A549 (cell line): Measurements from ENCODE around the gene SPSB4. TPM values are rescaled to one million over a fixed set of nuclear protein-coding genes. Genes with fewer than 3 reads are reported as not detected.

Experiments used
- ATAC-seq, 2 experiments: fragments of 200-7000 bp in 1 of 2; fragments of >200 bp in 1 of 2; cut with Nextera tagmentation in 1 of 2; cut with Tn5 transposase in 1 of 2; 3 replicates each; pipeline versions ENCODE4 v1.8.0 to v1.9.1; 2018 to 2020; ENCODE audit warnings: mild to moderate bottlenecking in 1 of 2, moderate library complexity in 1 of 2
- CTCF ChIA-PET: fragments of 300-600 bp; sonication (Branson Sonifier 250); formaldehyde crosslinking; extraction: SDS; loops from one replicate; lab custom pipeline; 2021; ENCODE audit warnings: antibody characterized with exemption, inconsistent platforms; lab: Yijun Ruan, JAX
- POLR2A ChIA-PET: fragments of 350-600 bp; formaldehyde crosslinking; extraction: SDS; loops from one replicate; lab custom pipeline; 2021; ENCODE audit warnings: antibody characterized with exemption, inconsistent platforms; lab: Yijun Ruan, JAX
- DNase-seq, 2 experiments: peaks; one replicate each; pipeline versions ENCODE4 v3.0.0 to v3.0.0-alpha.2; 2011 to 2016; ENCODE audit warnings: low read depth in 1 of 2, low spot score in 1 of 2
- FAIRE-seq: peaks from 2 replicates; lab custom pipeline; 2011; peaks lifted over from hg19 to GRCh38; lab: Jason Lieb, UNC
- H3K27ac ChIP-seq, 2 experiments: fragments of >200 bp; sonication (Bioruptor Twin); formaldehyde crosslinking; 3 replicates each; pipeline ENCODE4 v1.5.1; 2016 to 2017
- H3K4me1 ChIP-seq: fragments of >200 bp; sonication (Bioruptor Twin); formaldehyde crosslinking; 3 replicates; pipeline ENCODE4 v1.6.1; 2016
- H3K4me2 ChIP-seq: fragments of >200 bp; sonication (Bioruptor Twin); formaldehyde crosslinking; 3 replicates; pipeline ENCODE4 v1.6.1; 2016
- H3K4me3 ChIP-seq: fragments of >200 bp; sonication (Bioruptor Twin); formaldehyde crosslinking; 3 replicates; pipeline ENCODE4 v1.5.1; 2016
- H3K9me3 ChIP-seq: fragments of >200 bp; sonication (Bioruptor Twin); formaldehyde crosslinking; 3 replicates; pipeline ENCODE4 v1.6.1; 2016
- CEBPB ChIP-seq, 2 experiments: fragments of >200 bp in 1 of 2; sonication (Bioruptor Twin) in 1 of 2; formaldehyde crosslinking in 1 of 2; IDR thresholded peaks; 2 replicates each; pipeline ENCODE4 v1.6.1; 2012 to 2016
- CHD2 ChIP-seq: fragments of 150-350 bp; IDR thresholded peaks from 2 replicates; pipeline ENCODE4 v1.6.1; 2014; ENCODE audit warnings: low read length; ENCODE audit not compliant: partially characterized antibody
- CHD4 ChIP-seq: fragments of 200-600 bp; sonication (generic); IDR thresholded peaks from 2 replicates; pipeline ENCODE4 v1.6.1; 2016; ENCODE audit warnings: antibody characterized with exemption, mild to moderate bottlenecking, borderline replicate concordance
- EHMT2 ChIP-seq: fragments of 200-600 bp; sonication (generic); IDR thresholded peaks from 2 replicates; pipeline ENCODE4 v1.6.1; 2016; ENCODE audit warnings: antibody characterized with exemption, low read depth, mild to moderate bottlenecking, moderate library complexity
- ELK1 ChIP-seq: fragments of 150-350 bp; IDR thresholded peaks from 2 replicates; pipeline ENCODE4 v1.6.1; 2014; ENCODE audit warnings: low read depth, mild to moderate bottlenecking, low read length
- EP300 ChIP-seq, 2 experiments: fragments of >200 bp; sonication (Bioruptor Twin); formaldehyde crosslinking; IDR thresholded peaks; 2 replicates in 1 of 2; 3 replicates in 1 of 2; pipeline ENCODE4 v1.6.1; 2016 to 2017
- FOXS1 ChIP-seq: fragments of 250-450 bp; sonication (Bioruptor Pico); IDR thresholded peaks from 2 replicates; pipeline ENCODE4 v1.5.0; 2020; ENCODE audit warnings: mild to moderate bottlenecking, moderate library complexity
- HOXB13 ChIP-seq: fragments of 250-450 bp; sonication (Bioruptor Pico); IDR thresholded peaks from 2 replicates; pipeline ENCODE4 v1.5.0; 2020; ENCODE audit warnings: low read depth, mild to moderate bottlenecking, moderate library complexity
- HOXB5 ChIP-seq: fragments of 250-450 bp; sonication (Bioruptor Pico); IDR thresholded peaks from 2 replicates; pipeline ENCODE4 v1.5.0; 2020; ENCODE audit warnings: mild to moderate bottlenecking, moderate library complexity
- JUN ChIP-seq, 2 experiments: fragments of >200 bp; sonication (Bioruptor Twin); formaldehyde crosslinking; IDR thresholded peaks; 2 replicates in 1 of 2; 3 replicates in 1 of 2; pipeline ENCODE4 v1.6.1; 2016 to 2017
- KDM5A ChIP-seq: fragments of 200-600 bp; sonication (generic); IDR thresholded peaks from 2 replicates; pipeline ENCODE4 v1.6.1; 2016; ENCODE audit warnings: antibody characterized with exemption, mild to moderate bottlenecking
- MAFK ChIP-seq: fragments of 450-650 bp; IDR thresholded peaks from 2 replicates; pipeline ENCODE4 v1.6.1; 2014; ENCODE audit not compliant: partially characterized antibody
- MAZ ChIP-seq: fragments of 150-350 bp; IDR thresholded peaks from 2 replicates; pipeline ENCODE4 v1.6.1; 2014; ENCODE audit warnings: antibody characterized with exemption, low read depth, low read length, borderline replicate concordance
- MYC ChIP-seq: IDR thresholded peaks from 2 replicates; pipeline ENCODE4 v1.6.1; 2012; ENCODE audit warnings: mild to moderate bottlenecking, inconsistent platforms, low read length, improper control_type of control experiment, borderline replicate concordance
- NPAS2 ChIP-seq: fragments of 250-450 bp; sonication (Bioruptor Pico); IDR thresholded peaks from 2 replicates; pipeline ENCODE4 v1.8.0; 2022; ENCODE audit warnings: mild to moderate bottlenecking, moderate library complexity, borderline replicate concordance
- NR3C1 ChIP-seq: fragments of >200 bp; sonication (Bioruptor Twin); formaldehyde crosslinking; IDR thresholded peaks from 3 replicates; pipeline ENCODE4 v1.6.1; 2017
- PBX3 ChIP-seq: IDR thresholded peaks from 2 replicates; pipeline ENCODE4 v1.6.1; 2012
- RAD21 ChIP-seq, 2 experiments: fragments of >200 bp in 1 of 2; sonication (Bioruptor Twin) in 1 of 2; formaldehyde crosslinking in 1 of 2; IDR thresholded peaks in 1 of 2; conservative IDR thresholded peaks in 1 of 2; 2 replicates in 1 of 2; 3 replicates in 1 of 2; pipeline ENCODE4 v1.6.1; 2012 to 2018; ENCODE audit warnings: inconsistent platforms in 1 of 2
- RCOR1 ChIP-seq: fragments of 150-350 bp; IDR thresholded peaks from 2 replicates; pipeline ENCODE4 v1.6.1; 2014; ENCODE audit warnings: antibody characterized with exemption, low read length, low read depth
- SMC3 ChIP-seq: fragments of >200 bp; sonication (Bioruptor Twin); formaldehyde crosslinking; IDR thresholded peaks from 3 replicates; pipeline ENCODE4 v1.6.1; 2018; ENCODE audit warnings: inconsistent platforms
- USF2 ChIP-seq: fragments of 450-650 bp; IDR thresholded peaks from 2 replicates; pipeline ENCODE4 v1.6.1; 2014; ENCODE audit warnings: antibody characterized with exemption
- ZFP36 ChIP-seq: fragments of 450-650 bp; IDR thresholded peaks from 2 replicates; pipeline ENCODE4 v1.6.1; 2014; ENCODE audit warnings: borderline replicate concordance; ENCODE audit not compliant: partially characterized antibody
- ZNF302 ChIP-seq: fragments of 250-450 bp; sonication (Bioruptor Pico); IDR thresholded peaks from 2 replicates; pipeline ENCODE4 v1.9.0; 2021; ENCODE audit warnings: inconsistent platforms, mild to moderate bottlenecking, moderate library complexity
- ZSCAN20 ChIP-seq: fragments of 250-450 bp; sonication (Bioruptor Pico); IDR thresholded peaks from 2 replicates; pipeline ENCODE4 v1.8.0; 2022; ENCODE audit warnings: mild to moderate bottlenecking, moderate library complexity
- WGBS: methylation state at CpG from one replicate; pipeline ENCODE4 v1.1.6; 2017; ENCODE audit errors: missing lambda C conversion rate; 5-methylcytosine and 5-hydroxymethylcytosine counted together
- polyA plus RNA-seq, 4 experiments: library from polyadenylated mRNA; depleted of rRNA in 3 of 4; stranded (reverse); fragments of >200 nt; fragmentation: RNase III in 1 of 4; extraction: RNeasy Plus Mini Kit Qiagen cat#74134 plus additional on column Dnase treatment in 1 of 4; gene quantifications; 2 replicates in 3 of 4; 3 replicates in 1 of 4; pipeline ENCODE4 v1.2.3, GENCODE V29; 2011 to 2017

The SPSB4 gene
- polyA plus RNA-seq, 2 of the 4 experiments (the other 2 are of a cell fraction), result 0.03 to 0.04 TPM

GRCh38 chr3:141065841-141066805 lies 15.0 kb downstream of the SPSB4 start:
- Histone ChIP-seq H3K4me2 (no peak overlapping the region), H3K4me3 (no peak overlapping the region), H3K4me1 (no peaks in the 10 kb centered on the region), H3K9me3 (no peaks in the 10 kb centered on the region), H3K27ac (no peak overlapping the region)
- ATAC-seq (no peak), FAIRE-seq (no peak), DNase-seq (no peak)
- ChIA-PET CTCF (interaction anchor here (1.3 kb wide), 1 partner anchor 127 kb away, joined by 3 read pairs; no protein-coding TSS in a partner anchor), POLR2A (no interaction called here)
- no peak for TF ChIP-seq SMC3
- TF ChIP-seq USF2, result no peak
- TF ChIP-seq EHMT2, result no peak
- TF ChIP-seq RCOR1, result no peak
- TF ChIP-seq KDM5A, result no peak
- no peak for TF ChIP-seq CHD4
- TF ChIP-seq ZFP36, result no peak
- no peak for TF ChIP-seq EP300 (IDR thresholded peaks at IDR 0.05)
- 69% methylated on average over 31 of the region's 81 CpGs for WGBS

DNA sequence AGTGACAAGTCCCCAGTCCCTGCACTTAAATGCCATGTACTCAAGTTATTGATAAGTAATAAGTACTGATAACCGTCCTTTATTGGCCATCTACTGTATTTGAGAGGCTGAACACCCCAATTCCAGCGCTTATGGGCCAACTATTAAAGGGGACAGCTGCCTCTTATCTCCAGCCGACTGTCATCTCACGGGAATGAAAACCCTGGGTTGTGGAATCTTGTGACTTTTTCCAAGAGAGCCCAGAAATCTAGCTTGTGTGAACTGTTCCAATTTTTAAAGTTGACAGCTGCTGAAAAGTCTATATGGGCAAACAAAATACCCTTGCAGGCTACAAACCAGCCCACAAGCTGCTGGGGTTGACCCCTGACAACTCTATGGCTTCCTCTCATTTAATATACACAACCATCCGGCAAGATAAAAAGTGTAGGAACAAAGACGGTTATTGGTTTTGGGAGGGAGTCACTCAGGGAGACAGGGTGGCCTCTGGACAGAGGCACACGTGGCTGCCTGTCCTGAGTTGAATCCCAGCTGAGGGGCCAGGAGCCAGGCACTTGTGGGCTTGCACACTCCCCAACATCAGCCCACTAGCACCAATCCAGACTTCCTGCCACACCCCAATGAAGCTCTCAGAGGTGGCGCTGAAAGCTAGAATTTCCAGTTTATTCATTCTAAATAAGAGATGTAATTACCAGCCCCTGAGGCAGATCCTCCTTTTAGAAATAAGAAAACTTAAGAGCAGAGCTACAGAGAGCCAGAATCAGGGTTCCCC lies 16.2 kb downstream of the SPSB4 start:
- TF ChIP-seq ZSCAN20 (CRISPR knock-in tag) (no peak), MYC (no peak), JUN (IDR thresholded peaks at IDR 0.05) (no peak), CEBPB (IDR thresholded peaks at IDR 0.05) (no peak)
- 29% methylated on average over 8 of the region's 8 CpGs for WGBS
- no peak for ATAC-seq
- DNase-seq, result no peak
- Histone ChIP-seq H3K27ac (no peak overlapping the region), H3K4me3 (no peak overlapping the region), H3K4me2 (no peak overlapping the region), H3K4me1 (no peaks in the 10 kb centered on the region), H3K9me3 (no peaks in the 10 kb centered on the region)
- FAIRE-seq, result no peak
- CTCF ChIA-PET, result interaction anchor here (1.2 to 1.3 kb wide), 2 partner anchors 10 to 126 kb away, joined by 3 read pairs; no protein-coding TSS in a partner anchor
- POLR2A ChIA-PET, result no interaction called here

GRCh38 chr3:141070229-141070628 lies 19.1 kb downstream of the SPSB4 start:
- DNase-seq, result no peak
- 46% methylated on average over 1 of the region's 1 CpG for WGBS
- no peak for ATAC-seq
- TF ChIP-seq ZNF302 (CRISPR knock-in tag) (no peak), JUN (IDR thresholded peaks at IDR 0.05) (no peak), PBX3 (no peak), RAD21 (conservative IDR thresholded peaks at IDR 0.05 in 1 of 2, IDR thresholded peaks at IDR 0.05 in 1 of 2) (no peak), NR3C1 (no peak), CHD4 (no peak), KDM5A (no peak), ZSCAN20 (CRISPR knock-in tag) (no peak), FOXS1 (CRISPR knock-in tag) (no peak), MAFK (no peak), NPAS2 (CRISPR knock-in tag) (no peak), HOXB5 (CRISPR knock-in tag) (no peak), MAZ (no peak), HOXB13 (CRISPR knock-in tag) (no peak), CHD2 (no peak), ELK1 (no peak)
- H3K4me2 ChIP-seq, result no peak overlapping the region
- ChIA-PET POLR2A (no interaction called here), CTCF (no interaction called here)
- H3K9me3 ChIP-seq, result no peaks in the 10 kb centered on the region
- no peak overlapping the region for H3K4me3 ChIP-seq
- FAIRE-seq, result no peak
- H3K4me1 ChIP-seq, result no peaks in the 10 kb centered on the region
- no peak overlapping the region for H3K27ac ChIP-seq
